Measurements from ENCODE around the gene ETV3. TPM values are rescaled to one million over a fixed set of nuclear protein-coding genes. Genes with fewer than 3 reads are reported as not detected.
"Not testable (repeated sequence)": the region's sequence is repeated elsewhere in the genome, so short reads cannot be mapped to it uniquely, and the experiment has no call there.

Gene ETV3
- total RNA-seq, result 10 to 100 TPM in 3 of 4 donors, 1 to 10 TPM in 1; 8.6 to 13.4 (median 11.4) TPM

GRCh38 chr1:157138220-157139051, at the start of gene ETV3:
TSS of gene ETV3 (minus strand) at chr1:157138395. CDS start at chr1:157136352, 2,043 bp downstream.
- peak within 1 kb of the TSS; percentile 93 to 100 (median 96) for H3K4me3 ChIP-seq
- no peaks in the 10 kb centered on the region for H3K9me3 ChIP-seq
- no peaks in the 10 kb centered on the region for H3K27me3 ChIP-seq
- DNase-seq (peak; percentile 78 to 84), ATAC-seq (peak; percentile 95 to 97)
- TF ChIP-seq POLR2A (IDR thresholded peaks at IDR 0.05), result peak; percentile 84
- TF ChIP-seq, protein P1, sequence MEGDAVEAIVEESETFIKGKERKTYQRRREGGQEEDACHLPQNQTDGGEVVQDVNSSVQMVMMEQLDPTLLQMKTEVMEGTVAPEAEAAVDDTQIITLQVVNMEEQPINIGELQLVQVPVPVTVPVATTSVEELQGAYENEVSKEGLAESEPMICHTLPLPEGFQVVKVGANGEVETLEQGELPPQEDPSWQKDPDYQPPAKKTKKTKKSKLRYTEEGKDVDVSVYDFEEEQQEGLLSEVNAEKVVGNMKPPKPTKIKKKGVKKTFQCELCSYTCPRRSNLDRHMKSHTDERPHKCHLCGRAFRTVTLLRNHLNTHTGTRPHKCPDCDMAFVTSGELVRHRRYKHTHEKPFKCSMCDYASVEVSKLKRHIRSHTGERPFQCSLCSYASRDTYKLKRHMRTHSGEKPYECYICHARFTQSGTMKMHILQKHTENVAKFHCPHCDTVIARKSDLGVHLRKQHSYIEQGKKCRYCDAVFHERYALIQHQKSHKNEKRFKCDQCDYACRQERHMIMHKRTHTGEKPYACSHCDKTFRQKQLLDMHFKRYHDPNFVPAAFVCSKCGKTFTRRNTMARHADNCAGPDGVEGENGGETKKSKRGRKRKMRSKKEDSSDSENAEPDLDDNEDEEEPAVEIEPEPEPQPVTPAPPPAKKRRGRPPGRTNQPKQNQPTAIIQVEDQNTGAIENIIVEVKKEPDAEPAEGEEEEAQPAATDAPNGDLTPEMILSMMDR (IDR thresholded peaks at IDR 0.05 in 4 of 5, conservative IDR thresholded peaks at IDR 0.05 in 1 of 5), result no peak
- peaks cover 23 to 25% of the 10 kb centered on the region in 2 donors for H3K4me1 ChIP-seq
- peak within 1 kb of the TSS; percentile 93 to 96 (median 95) for H3K27ac ChIP-seq
- H3K36me3 ChIP-seq, result peaks cover 0 to 26% of the 10 kb centered on the region in 2 donors
- in situ Hi-C loops (cut with MboI; ENCODE audit: low sequenced_read_pairs in 4 of 4) (no loop called here), intact Hi-C loops (cut with DNase I; ENCODE audit: low total_unique reads) (loop anchor here (5.0 kb wide), 1 partner anchor 91 kb away; the partner anchor contains the start of gene ARHGEF11)

DNA sequence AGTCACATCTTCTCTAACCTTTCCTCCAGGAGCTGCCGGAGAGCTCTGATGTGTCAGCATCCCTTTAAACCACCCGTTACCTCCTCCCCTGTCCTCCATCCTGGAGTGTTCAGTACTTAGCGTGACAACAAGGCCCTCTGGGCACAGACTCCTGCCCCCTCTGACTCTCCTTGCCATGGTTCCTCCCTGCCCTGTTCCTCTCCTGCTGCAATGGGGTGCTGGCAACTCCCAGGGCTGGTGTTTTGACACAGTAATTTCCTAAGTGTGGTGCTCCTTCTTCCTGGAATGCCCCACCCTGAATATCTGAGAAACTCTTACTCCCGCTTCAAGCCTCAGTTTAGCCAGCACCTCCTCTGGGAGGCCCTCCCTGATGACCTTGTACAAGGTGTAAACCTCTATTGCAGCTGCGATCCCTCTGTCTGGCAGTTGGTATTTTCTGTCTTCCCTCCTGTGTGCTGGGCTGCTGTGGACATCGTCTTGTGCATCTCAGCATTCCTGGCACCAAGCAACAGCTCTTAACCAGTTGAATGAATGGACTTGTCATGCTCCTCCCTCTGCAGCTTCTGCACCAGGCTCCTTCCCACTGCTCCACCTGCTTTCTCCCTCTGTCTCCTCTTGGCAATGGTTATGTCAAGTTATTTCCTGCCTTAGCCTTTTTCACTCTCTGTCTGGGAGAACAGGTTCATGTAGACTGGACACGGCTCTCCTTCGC, 48.2 kb upstream of the ETV3 start:
- Histone ChIP-seq H3K27ac (no peak overlapping the region), H3K4me1 (no peaks in the 10 kb centered on the region), H3K4me3 (no peak overlapping the region), H3K9me3 (no peaks in the 10 kb centered on the region), H3K36me3 (no peaks in the 10 kb centered on the region), H3K27me3 (peaks cover 0 to 5% (median 0%) of the 10 kb centered on the region in 3 donors)
- in situ Hi-C loops (cut with MboI; ENCODE audit: low sequenced_read_pairs in 4 of 4) (loop anchor here in 2 of 4 donors (25.0 kb wide), 1 partner anchor 301 kb away; no protein-coding TSS in a partner anchor), intact Hi-C loops (cut with DNase I; ENCODE audit: low total_unique reads) (no loop called here)
- ATAC-seq, result no peak
- TF ChIP-seq, protein P1 (IDR thresholded peaks at IDR 0.05 in 4 of 5, conservative IDR thresholded peaks at IDR 0.05 in 1 of 5), result no peak
- no peak for TF ChIP-seq POLR2A (IDR thresholded peaks at IDR 0.05)
- DNase-seq, result no peak

DNA sequence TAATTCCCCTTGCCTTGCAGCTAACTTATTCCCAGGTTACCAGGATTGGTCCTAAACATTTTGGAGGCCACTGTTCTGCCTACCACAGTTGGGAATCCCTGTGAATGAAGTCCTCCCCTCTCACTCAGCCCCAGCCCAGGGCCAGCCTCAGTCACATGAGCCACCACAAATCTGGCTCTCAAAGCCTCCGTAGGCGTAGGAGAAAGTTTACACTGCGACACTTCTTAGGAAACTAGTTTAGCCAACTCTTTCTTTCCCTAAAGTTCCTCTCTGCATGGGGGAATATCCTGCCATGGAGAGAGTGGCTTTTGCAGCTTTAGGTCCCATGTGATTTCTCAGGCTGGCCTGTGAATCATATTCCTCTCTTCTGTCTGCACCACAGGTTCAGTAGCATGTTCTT, 45.7 kb upstream of the ETV3 start:
- ATAC-seq (no peak), DNase-seq (no peak)
- no peak overlapping the region for H3K27ac ChIP-seq
- TF ChIP-seq POLR2A (IDR thresholded peaks at IDR 0.05), result no peak
- TF ChIP-seq, protein P1 (IDR thresholded peaks at IDR 0.05 in 4 of 5, conservative IDR thresholded peaks at IDR 0.05 in 1 of 5), result no peak
- no peaks in the 10 kb centered on the region for H3K4me1 ChIP-seq
- H3K27me3 ChIP-seq, result peaks cover 0 to 2% (median 0%) of the 10 kb centered on the region in 3 donors
- no peaks in the 10 kb centered on the region for H3K36me3 ChIP-seq
- in situ Hi-C loops (cut with MboI; ENCODE audit: low sequenced_read_pairs in 4 of 4), result loop anchor here in 2 of 4 donors (25.0 kb wide), 1 partner anchor 303 kb away; no protein-coding TSS in a partner anchor
- intact Hi-C loops (cut with DNase I; ENCODE audit: low total_unique reads), result no loop called here
- H3K9me3 ChIP-seq, result no peaks in the 10 kb centered on the region
- no peak overlapping the region for H3K4me3 ChIP-seq

DNA sequence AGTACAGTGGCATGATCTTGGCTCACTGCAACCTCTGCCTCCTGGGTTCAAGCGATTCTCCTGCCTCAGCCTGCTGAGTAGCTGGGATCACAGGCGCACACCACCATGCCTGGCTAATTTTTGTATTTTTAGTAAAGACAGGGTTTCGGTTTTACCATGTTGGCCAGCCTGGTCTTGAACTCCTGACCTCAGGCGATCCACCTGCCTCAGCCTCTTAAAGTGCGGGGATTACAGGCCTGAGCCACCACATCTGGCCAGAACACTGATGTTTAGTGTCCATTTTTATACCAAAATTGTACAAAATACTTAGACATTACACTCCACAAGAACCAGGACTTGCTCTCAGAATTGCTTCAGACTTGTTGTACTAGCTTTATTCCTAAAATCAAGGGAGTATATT, 44.2 kb upstream of the ETV3 start:
- H3K27me3 ChIP-seq; H3K27ac ChIP-seq; H3K9me3 ChIP-seq; intact Hi-C loops (cut with DNase I; ENCODE audit: low total_unique reads); H3K4me3 ChIP-seq; ATAC-seq; H3K36me3 ChIP-seq; DNase-seq; H3K4me1 ChIP-seq: not testable (repeated sequence)
- in situ Hi-C loops (cut with MboI; ENCODE audit: low sequenced_read_pairs in 4 of 4), result loop anchor here in 2 of 4 donors (25.0 kb wide), 1 partner anchor 305 kb away; no protein-coding TSS in a partner anchor

GRCh38 chr1:157181790-157182189, 43.6 kb upstream of the ETV3 start:
- H3K4me1 ChIP-seq, result no peaks in the 10 kb centered on the region
- TF ChIP-seq POLR2A (IDR thresholded peaks at IDR 0.05), result no peak
- TF ChIP-seq, protein P1 (IDR thresholded peaks at IDR 0.05 in 4 of 5, conservative IDR thresholded peaks at IDR 0.05 in 1 of 5), result no peak
- no peak overlapping the region for H3K4me3 ChIP-seq
- DNase-seq, result no peak
- H3K27ac ChIP-seq, result no peak overlapping the region
- intact Hi-C loops (cut with DNase I; ENCODE audit: low total_unique reads) (no loop called here), in situ Hi-C loops (cut with MboI; ENCODE audit: low sequenced_read_pairs in 4 of 4) (loop anchor here in 2 of 4 donors (25.0 kb wide), 1 partner anchor 306 kb away; no protein-coding TSS in a partner anchor)
- no peaks in the 10 kb centered on the region for H3K9me3 ChIP-seq
- no peak for ATAC-seq
- H3K36me3 ChIP-seq, result no peaks in the 10 kb centered on the region
- H3K27me3 ChIP-seq, result peaks cover 0 to 2% (median 0%) of the 10 kb centered on the region in 3 donors

All from gastrocnemius medialis (tissue), 4 donors.